Mesothelial cell of epicardium (in vitro differentiated cells): ENCODE results near the gene SDF2L1. TPM values are rescaled to one million over a fixed set of nuclear protein-coding genes. Genes with fewer than 3 reads are reported as not detected.

ENCODE experiments used
- DNase-seq, 2 experiments: peaks; one replicate each; pipeline ENCODE4 v3.0.0; 2021; ENCODE audit warnings: low spot score in 2 of 2; ENCODE audit not compliant: unreplicated experiment in 2 of 2
- H3K27ac Mint-ChIP-seq: 2 replicates; pipeline ENCODE4 v1.8.0; 2021; ENCODE audit warnings: mixed read lengths
- H3K27me3 Mint-ChIP-seq: 2 replicates; pipeline ENCODE4 v1.8.0; 2021; ENCODE audit warnings: low read depth, mixed read lengths
- H3K36me3 Mint-ChIP-seq: 2 replicates; pipeline ENCODE4 v1.8.0; 2021; ENCODE audit warnings: mixed read lengths
- H3K4me1 Mint-ChIP-seq: 2 replicates; pipeline ENCODE4 v1.8.0; 2021; ENCODE audit warnings: mixed read lengths
- H3K4me3 Mint-ChIP-seq: 2 replicates; pipeline ENCODE4 v1.8.0; 2021; ENCODE audit warnings: mild to moderate bottlenecking, moderate library complexity, mixed read lengths
- H3K9me3 Mint-ChIP-seq: 2 replicates; pipeline ENCODE4 v1.8.0; 2021; ENCODE audit warnings: mixed read lengths
- CTCF ChIP-seq: fragments of 200-600 bp; sonication (generic); IDR thresholded peaks from one replicate; pipeline ENCODE4 v1.5.0; 2021; ENCODE audit warnings: antibody characterized with exemption; ENCODE audit not compliant: unreplicated experiment
- total RNA-seq: library from RNA; stranded (reverse); gene quantifications from 3 replicates; pipeline ENCODE4 v1.2.1, GENCODE V29; 2021

Gene SDF2L1
- total RNA-seq, 1 donor from 2014 or later, result 22.1 TPM

DNA sequence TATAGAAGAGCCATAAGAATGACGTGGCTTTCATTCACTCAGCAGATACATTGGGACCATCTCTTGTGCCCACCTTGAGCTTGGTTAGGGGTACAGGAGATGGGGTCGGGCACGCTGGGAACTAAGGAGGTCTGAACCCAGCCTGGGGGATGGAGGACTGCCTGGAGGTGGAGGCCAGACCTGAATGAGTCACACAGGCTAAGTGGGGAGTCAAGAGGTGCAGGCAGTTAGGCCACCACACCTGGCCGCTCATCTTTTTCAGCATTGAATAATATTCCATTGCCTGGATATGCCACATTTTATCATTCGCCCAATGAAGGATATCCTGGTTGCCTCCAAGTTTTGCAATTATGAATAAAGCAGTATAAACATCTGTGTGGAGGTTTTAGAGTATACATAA is 19.9 kb downstream of the SDF2L1 start:
- Mint-ChIP-seq H3K9me3 (no peaks in the 10 kb centered on the region), H3K4me1 (peaks cover 5% of the 10 kb centered on the region), H3K27ac (no peak overlapping the region), H3K4me3 (no peak overlapping the region), H3K27me3 (peaks cover 14% of the 10 kb centered on the region), H3K36me3 (no peaks in the 10 kb centered on the region)
- TF ChIP-seq CTCF, result no peak
- no peak for DNase-seq

DNA sequence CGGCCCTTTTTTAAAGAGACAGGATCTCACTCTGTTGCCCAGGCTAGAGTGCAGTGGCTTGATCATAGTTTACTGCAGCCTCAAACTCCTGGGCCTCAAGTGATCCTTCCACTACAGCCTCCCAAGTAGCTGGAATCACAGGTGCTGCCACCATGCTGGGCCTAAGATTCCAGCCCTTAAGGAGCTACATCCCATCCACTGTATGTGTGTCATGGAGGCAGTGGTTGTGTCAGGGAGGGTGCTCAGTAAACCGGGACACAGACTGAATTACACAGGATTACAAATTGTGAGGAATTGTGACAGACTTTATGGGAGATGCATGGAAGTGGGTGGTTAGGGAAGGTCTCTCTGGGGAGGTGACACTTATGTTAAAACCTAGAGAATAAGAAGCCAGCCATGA is 21.6 kb downstream of the SDF2L1 start:
- Mint-ChIP-seq H3K4me1 (peaks cover 9% of the 10 kb centered on the region), H3K36me3 (no peaks in the 10 kb centered on the region), H3K4me3 (peak overlapping the region; percentile 7), H3K27me3 (peaks cover 7% of the 10 kb centered on the region), H3K9me3 (no peaks in the 10 kb centered on the region), H3K27ac (no peak overlapping the region)
- TF ChIP-seq CTCF, result no peak
- DNase-seq, result no peak

DNA sequence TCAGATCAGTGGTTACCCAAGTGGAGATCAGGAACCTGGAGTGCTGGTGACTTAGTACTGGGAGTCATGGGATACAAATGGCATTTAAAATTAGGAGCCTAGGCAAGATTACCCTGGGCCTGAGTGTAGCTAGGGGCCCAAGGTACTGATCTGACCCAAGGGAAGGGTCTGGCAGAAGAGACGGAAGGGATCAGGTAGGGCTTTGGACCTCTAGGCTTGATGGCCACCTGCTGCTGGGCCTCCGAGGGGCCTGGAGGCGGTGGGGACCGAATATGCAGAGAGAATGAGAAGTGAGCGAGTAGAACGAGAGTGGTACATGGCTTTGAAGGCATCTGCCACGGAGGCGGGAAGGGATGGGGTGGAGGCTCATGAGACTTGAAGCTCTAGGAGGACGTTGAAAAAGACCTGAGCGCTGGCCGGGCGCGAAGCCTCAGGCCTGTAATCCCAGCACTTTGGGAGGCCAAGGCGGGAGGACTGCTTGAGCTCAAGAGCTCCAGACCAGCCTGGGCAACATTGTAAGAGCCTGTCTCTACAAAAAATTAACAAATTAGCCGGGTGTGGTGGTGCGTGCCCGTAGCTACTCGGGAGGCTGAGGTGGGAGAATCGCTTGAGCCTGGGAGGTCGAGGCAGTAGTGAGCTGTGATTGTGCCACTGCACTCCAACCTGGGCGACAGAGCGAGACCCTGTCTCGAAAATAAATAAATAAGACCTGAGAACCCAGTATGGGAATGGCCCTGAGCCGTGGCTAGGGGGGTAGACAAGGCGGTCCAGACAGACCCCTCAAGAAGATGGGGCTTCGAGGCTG is 23.1 kb downstream of the SDF2L1 start:
- peaks cover 2% of the 10 kb centered on the region for H3K36me3 Mint-ChIP-seq
- peaks cover 9% of the 10 kb centered on the region for H3K4me1 Mint-ChIP-seq
- DNase-seq, result no peak
- H3K27ac Mint-ChIP-seq, result peak overlapping the region; percentile 99
- TF ChIP-seq CTCF, result no peak
- peaks cover 7% of the 10 kb centered on the region for H3K27me3 Mint-ChIP-seq
- H3K4me3 Mint-ChIP-seq, result peak overlapping the region; percentile 100
- no peaks in the 10 kb centered on the region for H3K9me3 Mint-ChIP-seq

DNA sequence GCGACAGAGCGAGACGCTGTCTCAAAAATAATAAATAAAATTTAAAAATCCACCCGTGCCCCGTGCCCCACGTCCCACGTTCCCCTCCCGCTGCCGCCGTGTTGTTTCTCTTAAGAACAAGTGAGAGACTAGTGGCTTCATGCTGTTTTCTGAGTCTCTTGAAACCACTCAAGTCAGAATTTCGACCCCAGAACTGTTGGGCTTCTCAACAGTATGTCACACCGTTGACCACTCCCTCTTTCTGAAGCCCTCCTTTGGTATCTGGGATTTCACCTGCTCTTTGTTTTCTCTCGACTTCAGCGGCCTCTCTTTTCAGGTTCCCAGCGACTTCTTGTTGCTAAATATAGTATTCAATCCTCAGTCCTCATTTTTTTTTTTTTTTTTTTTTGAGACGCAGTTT is 24.7 kb downstream of the SDF2L1 start:
- Mint-ChIP-seq H3K36me3 (peaks cover 4% of the 10 kb centered on the region), H3K27me3 (peaks cover 2% of the 10 kb centered on the region), H3K27ac (peak overlapping the region; percentile 56), H3K4me1 (peaks cover 9% of the 10 kb centered on the region), H3K9me3 (no peaks in the 10 kb centered on the region), H3K4me3 (peak overlapping the region; percentile 100)
- no peak for DNase-seq
- TF ChIP-seq CTCF, result no peak

GRCh38 chr22:21669026-21669425 is 26.9 kb downstream of the SDF2L1 start:
- Mint-ChIP-seq H3K36me3 (peaks cover 16% of the 10 kb centered on the region), H3K9me3 (no peaks in the 10 kb centered on the region), H3K4me3 (no peak overlapping the region), H3K27ac (peak overlapping the region; percentile 21), H3K4me1 (peaks cover 9% of the 10 kb centered on the region), H3K27me3 (no peaks in the 10 kb centered on the region)
- TF ChIP-seq CTCF, result no peak
- no peak for DNase-seq
